ENCODE measurements around the gene GCN1.

GCN1 gene

DNA sequence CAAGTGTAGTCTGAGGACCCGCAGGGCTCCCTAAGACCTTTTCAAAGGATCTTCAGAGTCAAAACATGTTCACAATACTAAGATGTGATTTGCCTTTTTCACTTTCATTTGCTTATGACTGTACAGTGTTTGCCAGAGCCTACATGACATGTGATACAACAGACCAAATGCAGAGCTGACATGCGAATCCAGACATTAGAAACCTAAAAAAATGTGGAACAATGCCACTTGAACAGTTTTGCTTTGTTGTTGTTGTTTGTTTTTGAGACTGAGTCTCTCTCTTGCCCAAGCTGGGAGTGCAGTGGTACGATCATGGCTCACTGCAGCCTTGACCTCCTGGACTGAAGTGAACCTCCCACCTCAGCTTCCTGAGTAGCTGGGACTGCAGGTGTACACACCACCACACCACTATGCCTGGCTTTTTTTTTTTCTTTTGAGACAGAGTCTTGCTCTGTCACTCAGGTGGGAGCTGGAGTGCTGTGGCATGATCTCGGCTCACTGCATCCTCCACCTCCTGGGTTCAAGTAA is 72.7 kb downstream of the GCN1 start:
- no peak for TF ChIP-seq ZFX (IDR thresholded peaks at IDR 0.05)
- TF ChIP-seq, protein P1, sequence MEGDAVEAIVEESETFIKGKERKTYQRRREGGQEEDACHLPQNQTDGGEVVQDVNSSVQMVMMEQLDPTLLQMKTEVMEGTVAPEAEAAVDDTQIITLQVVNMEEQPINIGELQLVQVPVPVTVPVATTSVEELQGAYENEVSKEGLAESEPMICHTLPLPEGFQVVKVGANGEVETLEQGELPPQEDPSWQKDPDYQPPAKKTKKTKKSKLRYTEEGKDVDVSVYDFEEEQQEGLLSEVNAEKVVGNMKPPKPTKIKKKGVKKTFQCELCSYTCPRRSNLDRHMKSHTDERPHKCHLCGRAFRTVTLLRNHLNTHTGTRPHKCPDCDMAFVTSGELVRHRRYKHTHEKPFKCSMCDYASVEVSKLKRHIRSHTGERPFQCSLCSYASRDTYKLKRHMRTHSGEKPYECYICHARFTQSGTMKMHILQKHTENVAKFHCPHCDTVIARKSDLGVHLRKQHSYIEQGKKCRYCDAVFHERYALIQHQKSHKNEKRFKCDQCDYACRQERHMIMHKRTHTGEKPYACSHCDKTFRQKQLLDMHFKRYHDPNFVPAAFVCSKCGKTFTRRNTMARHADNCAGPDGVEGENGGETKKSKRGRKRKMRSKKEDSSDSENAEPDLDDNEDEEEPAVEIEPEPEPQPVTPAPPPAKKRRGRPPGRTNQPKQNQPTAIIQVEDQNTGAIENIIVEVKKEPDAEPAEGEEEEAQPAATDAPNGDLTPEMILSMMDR (conservative IDR thresholded peaks at IDR 0.05): no peak

DNA sequence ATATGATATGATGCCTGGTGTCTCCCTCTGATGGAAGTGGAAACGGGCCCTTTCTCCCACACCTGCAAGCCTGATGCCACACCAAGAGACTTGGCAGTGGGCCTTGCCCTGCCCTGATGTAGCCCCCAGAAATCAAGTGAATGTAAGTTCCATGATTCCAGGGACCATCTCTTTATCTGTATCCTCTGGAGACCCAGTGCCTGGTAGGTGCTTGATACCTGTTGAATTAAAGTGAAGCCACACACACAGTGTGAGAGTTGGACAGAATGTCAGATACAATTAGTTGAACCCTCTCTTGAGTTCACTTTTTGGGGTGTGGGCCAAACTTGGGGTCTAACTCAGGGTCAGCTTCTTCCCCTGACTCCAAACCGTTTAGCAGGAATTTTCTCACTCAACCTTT is 73.2 kb downstream of the GCN1 start:
- no peak overlapping the region for H3K27ac ChIP-seq

More for the DNA sequence above, 72.7 kb downstream of the GCN1 start:
- no peak overlapping the region for H3K27ac ChIP-seq

DNA sequence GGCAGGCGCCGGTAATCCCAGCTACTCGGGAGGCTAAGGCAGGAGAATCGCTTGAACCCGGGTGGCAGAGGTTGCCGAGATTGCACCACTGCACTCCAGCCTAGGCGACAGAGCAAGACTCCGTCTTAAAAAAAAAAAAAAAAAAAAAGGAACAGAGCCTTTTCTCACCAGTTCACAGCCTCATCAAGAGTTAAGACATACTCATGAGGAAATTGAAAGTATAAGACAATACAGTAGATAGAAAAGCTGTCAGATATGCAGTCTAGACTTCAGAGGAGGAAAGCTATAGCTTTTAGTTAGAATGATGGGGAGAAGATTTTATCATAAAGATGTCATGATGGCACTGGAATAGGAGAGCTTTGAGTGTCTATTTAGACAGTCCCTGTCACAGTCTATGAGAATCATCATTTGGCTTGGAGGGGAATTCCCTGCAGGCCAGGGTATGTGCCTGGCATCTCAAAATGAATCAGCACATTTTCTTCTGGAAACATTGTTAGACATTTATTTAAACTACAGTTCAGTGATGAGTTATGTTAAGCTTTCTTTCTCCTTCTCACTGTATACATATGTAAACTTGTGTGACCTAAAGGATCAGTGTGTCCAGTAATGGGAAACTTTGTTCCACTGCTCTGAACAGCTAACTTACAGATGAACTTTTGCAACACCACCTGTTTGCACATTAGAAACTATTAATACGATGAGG is 75.1 kb downstream of the GCN1 start:
- peak overlapping the region; percentile 92; the same call in 1 of the 2 replicates for H3K27ac ChIP-seq

More for the DNA sequence above, 73.2 kb downstream of the GCN1 start:
- TF ChIP-seq, protein P1 (conservative IDR thresholded peaks at IDR 0.05): no peak
- no peak for TF ChIP-seq ZFX (IDR thresholded peaks at IDR 0.05)

DNA sequence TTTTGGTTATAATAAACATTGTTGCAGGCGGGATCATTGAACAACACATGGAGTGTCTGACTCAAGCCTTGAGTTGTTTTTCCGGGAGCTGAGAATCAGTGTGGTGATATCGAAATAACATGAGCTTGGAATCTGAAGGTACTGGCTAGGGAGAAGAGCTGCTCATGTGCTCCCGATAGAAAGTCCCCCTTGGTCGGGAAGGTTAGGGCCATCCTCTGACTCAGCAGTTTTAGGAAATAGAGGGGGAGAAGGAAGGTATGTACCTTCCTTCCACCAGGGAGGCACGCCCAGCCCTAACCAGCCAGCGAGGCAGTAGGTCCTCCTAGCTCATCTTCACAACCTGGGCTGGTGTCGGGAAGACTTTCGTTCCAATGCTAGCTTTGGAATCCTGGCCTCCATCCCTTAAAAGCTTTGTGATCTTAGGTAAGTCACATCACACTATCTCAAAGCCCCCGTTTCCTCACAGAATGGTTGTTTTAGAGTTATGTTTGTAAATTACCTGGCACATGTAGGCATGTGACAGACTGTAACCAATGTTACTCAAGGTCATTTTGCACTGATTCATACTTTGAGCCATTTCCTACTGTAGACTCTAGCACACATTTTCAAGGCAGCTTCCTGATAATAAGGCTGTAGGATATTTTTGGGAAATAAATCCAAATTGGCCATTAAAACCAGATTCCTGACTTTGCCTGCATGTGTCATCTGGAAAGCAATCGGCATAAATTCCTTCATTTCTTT is 76.0 kb downstream of the GCN1 start:
- H3K27ac ChIP-seq: peak overlapping the region; percentile 92
- TF ChIP-seq, protein P1 (conservative IDR thresholded peaks at IDR 0.05): no peak
- TF ChIP-seq ZFX (IDR thresholded peaks at IDR 0.05): no peak

More for the DNA sequence above, 75.1 kb downstream of the GCN1 start:
- TF ChIP-seq, protein P1 (conservative IDR thresholded peaks at IDR 0.05): no peak
- no peak for TF ChIP-seq ZFX (IDR thresholded peaks at IDR 0.05)

DNA sequence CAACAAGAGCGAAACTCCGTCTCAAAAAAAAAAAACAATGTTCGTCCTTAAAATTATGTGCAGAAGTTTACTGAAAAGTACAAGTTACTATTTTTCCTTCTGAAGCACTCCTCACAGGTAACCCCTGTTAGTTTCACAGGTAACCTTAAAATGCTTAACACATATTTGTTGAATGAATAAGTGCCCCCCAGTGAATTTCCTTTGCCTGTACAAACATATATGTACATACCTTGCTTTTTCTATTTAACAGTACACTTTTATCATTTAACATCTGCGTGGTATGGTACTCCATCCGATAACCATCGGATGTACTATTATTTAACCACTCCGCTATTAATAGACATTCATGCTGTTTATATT is 76.6 kb downstream of the GCN1 start:
- TF ChIP-seq ZFX (IDR thresholded peaks at IDR 0.05): no peak
- TF ChIP-seq, protein P1 (conservative IDR thresholded peaks at IDR 0.05): no peak
- H3K27ac ChIP-seq: peak overlapping the region; percentile 92

DNA sequence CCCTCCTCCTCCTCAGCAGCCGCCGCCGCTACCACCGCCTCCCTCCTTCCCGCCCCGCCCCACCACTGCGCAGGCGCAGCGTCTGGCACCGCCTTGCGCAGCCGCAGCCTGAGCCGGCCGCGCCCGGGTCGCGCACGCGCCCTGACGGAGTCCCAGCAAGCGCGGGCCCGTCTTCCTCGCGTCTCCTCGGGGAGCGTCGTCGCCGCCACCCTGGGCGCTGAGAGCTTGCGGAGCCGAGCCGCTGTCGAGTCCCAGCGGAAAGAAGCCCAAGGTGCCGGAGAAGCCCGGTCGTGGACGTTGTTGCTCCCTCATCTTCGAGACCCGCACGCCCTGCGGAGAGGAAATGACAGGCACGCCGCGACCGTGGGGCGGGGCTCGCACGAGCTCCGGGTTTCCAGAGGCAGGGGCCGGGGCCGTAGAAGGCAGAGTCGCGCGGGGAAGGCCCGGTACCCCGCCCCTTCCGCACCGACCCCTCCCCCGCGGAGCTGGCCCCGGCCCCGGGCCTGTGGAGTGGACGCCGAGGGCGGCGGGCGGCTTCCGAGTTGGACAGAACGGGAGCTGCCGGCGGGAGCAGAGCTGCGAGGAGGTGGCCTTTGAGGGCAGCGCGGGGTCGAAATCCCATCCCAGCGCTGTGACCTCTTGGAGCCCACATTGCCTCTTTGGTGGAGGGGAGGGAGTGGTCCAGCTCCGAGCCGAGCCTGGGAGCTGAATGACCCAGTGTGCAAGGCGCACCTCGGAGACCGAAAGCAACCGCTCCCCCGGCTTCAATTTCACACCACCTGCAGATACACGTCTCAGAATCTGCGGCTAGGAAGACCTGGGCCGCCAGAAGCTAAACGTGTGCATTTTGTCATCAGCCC is 77.5 kb downstream of the GCN1 start:
- 0 out of 2 replicates have a peak, but pooled peaks have one; percentile 30 for TF ChIP-seq ZFX (IDR thresholded peaks at IDR 0.05)
- TF ChIP-seq, protein P1 (conservative IDR thresholded peaks at IDR 0.05): no peak
- peak overlapping the region; percentile 92 for H3K27ac ChIP-seq

All from C4-2B (cell line).